ENCODE measurements around the gene ATXN1.

Gene ATXN1

DNA sequence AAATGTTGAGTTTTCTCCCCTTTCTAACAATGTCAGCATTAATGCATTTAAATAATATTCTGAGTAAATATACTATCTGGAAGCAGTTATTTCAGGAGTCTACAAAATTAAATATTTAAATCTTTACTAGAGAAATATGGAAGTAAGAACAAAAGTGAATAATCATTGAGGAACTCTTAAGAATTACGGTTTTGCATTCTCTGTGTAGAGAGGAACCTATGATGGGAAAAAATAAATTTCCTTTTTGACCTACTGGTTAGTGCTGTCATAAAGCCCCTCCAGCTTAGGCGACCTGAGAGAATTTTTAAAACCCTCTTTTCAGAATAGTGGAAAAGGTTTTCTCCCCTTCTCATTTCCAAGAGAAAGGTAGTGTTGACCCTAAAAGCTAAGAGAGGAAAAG is 64.8 kb downstream of the ATXN1 start:
- DNase-seq: no peak

DNA sequence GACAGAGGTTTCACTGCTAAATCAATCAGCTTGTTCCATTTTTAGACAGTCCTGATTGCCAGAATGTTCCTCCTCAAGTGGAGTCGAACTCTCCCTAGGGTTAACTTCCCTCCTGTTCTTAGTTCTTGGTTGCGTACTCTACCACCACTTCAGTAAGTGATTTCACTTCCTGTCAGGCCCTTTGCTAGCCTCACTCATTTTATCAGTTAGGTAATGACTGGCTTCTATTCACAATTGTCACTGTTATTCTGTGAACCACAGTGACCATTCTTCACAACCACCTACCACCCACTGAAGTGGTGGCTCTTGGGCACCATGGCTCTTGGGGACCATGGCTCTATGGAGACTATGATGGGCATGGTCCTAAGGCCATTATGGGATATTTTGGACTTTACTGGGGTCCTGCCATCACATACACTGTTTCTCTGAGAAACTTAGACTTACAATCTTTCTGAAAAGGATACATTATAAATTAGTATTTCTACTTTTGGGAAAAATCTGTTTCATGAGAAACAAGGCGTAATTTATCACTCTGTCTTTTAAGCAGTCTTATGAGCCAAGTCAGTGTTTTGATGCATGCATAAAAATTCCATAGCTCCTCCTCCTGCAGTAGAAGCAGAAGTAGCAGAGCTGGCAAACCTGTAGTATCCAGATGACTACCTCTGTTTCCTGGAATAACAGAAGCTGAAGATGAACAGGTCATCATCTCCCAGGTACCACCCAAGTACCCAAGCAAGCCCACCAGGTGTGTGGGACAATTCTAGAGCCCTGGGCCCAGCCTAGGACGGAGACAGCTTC is 66.3 kb downstream of the ATXN1 start:
- DNase-seq: no peak

DNA sequence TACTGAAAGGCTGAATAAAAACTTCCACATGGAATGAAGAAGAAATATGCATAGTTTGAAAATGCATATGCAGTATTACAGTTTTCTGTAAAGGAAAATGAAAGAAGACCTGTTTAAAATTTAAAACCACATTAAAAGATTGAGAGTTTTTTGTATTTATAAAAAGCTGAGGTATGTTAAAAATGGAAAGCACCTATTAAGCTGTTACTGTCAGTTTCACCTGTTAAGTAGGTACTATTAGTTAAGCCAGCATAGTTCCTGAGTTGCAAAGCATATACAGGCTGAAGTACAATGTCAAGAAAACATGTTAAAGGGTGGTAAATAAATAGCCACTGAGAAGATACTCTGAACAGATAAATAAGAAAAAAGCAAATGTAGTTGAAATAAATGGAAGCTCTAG is 69.9 kb downstream of the ATXN1 start:
- no peak for DNase-seq

DNA sequence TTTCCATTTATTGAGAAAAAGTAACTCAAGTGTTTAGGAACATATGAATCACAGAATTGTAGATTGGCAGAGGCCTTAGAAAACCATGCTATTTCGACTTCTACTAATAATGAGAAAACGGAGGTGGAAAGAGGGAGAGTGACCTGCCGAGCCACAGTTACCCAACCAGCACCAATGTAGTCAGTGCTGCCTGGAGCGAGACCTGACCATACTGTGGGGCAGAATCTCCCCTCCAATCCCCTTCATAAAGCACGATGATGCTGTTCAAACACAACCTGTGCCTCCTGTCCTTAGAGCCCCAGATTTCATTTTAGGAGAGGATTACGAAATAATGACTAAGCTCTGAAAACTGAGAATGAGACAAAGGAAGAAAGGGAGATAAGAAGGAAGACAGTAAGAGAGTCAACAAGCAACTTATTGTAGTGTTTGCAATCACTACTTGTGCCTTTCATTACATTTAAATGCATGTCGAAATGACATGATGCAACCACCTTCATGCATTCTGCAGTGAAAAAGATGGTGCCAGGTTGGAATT is 70.6 kb downstream of the ATXN1 start:
- DNase-seq: no peak

DNA sequence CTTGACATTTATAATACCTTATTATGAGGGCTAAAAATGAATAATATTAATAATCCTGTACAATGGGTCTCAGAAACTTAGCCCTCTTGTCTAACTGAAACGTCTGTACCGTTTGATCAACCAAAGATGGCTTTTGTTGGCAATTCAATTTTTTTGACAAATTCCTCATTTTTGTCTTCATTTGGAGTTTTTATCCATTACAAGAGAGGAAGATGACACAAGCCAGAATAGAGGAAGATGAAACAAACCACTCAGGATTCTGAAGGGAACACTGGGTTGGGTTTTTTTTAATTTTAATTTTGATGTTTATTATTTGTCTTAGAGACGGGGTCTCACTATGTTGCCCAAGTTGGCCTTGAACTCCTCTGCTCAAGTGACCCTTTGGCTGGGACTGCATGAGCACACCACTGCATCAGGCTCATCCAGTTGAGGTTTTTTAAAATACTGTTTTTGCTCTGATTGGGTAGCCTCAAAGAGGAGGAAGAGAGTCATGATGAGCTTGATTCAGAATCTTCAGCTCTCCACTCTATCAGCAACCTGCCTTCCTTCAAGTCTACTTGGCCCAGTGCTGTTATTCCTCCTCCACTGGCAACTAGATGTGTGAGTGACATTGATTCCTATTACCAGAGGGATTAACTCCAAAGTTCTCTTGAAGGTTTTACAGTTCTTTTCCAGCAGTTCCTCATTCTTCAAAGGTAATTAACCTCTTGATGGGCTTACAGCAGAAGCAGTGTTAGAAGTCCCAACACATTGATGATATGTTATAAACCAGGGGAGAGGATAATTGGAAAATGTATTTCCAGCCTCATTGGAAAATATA is 71.3 kb downstream of the ATXN1 start:
- DNase-seq: no peak

DNA sequence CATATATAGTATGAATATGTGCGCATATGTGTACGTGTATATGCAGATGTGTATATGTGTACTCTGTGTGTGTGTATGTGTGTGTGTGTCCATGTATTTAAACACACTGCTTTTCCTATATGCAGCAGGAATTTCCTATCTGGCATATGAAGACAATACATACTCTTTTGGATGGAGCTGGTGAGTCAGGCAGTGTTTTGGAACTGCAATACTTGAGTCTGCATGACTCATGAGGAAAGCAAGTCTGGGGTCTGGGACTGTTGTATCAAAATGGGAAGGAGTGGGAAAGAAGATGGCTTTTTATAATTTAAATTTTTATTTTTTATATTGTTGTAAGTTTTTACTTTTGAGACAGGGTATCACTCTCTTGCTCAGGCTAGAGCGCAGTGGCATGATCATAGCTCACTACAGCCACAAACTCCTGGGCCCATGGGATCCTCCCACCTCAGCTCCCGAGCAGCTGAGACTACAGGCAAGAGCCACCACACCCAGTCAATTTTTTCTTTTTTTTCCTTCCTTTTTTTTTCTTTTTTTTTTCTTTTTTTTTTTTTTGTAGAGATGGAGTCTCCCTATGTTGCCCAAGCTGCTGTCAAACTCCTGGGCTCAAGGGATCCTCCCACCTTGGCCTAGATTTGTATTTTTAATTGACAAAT is 72.2 kb downstream of the ATXN1 start:
- DNase-seq: no peak

DNA sequence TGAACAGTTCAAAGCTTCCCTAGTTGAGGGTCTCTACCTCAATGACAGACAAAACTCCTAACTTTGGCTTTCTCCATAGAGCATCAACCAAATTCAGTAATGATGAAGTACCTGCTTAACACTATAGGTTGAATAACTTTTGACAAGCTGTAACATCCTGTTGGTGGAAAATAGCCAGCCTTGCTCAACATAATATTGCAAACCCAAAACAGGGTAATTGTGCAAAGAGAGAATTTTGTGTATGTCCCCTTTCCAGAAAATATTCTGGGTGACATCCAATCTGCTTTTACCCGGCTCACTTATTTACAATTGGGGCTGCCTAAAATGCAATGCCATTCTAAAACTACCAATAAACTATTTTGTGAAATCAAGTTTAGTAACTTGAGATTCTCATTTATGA is 72.8 kb downstream of the ATXN1 start:
- no peak for DNase-seq

DNA sequence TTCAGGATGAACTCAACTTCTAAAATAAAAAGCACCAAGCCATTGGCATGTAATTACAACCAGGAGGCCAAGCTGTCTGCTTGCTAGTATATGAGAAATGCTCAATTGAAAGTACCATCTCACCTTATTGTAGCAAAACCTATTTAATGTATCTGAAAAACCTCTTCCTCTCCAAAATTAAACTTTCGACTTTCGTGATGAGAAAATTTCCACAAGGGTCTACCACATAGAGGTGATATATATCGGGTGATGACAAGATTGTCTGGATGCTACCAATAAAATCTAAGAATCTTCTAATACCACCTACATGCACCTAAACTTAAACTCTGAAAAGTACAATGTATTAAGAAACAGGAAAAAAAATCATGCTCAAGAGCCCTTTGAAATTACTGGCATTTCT is 74.2 kb downstream of the ATXN1 start:
- no peak for DNase-seq

DNA sequence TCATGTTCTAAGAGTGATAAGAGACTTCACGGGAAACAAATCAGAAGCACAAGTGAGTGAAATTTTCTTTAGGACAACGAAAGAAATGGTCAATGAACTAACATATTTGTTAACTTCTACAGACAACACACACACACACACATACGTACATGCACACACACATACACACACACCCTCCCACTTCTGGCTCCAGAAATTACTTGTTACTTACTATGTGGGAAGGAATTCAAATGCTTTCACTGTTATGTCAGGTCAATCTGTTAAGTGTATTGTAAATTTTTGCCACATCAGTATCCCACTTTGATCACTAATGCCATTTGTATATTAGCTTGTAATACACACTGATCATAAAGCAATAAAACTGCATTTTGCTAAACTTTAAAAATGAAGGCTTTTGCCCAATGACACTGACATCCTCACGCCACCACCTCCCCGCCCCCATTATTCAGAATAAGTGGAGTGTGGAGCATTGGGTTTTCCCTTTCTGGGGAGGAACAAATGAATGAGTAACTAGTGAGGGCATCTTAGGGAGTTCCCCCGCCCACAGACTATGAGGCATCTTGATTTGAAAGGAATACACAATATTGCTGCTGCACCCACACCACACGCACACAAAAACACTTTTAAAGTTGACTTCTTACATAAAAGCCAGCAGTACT is 76.2 kb downstream of the ATXN1 start:
- DNase-seq: no peak

DNA sequence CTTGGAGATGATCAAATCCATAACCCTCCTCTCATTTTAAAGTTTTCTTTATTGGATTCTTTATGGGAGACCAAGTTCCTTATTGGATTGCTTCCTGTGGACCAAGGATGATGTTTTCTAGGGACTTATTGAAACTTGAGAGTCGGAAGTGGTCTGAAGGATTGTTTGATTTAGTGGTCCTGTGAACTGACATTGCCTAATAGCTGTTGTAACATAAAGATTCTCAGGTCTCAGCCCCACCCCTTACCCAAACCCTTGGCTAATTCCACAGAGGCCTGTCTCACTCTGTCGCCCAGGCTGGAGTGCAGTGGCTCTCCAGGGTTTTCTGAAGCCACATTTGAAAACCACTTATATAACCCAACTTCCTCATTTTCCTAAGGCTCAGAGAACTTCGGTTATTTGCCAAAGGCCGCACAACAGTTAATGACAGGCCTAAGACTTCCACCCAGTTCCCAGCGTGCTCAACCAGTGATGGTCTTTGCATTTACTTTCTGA is 77.0 kb downstream of the ATXN1 start:
- no peak for DNase-seq

DNA sequence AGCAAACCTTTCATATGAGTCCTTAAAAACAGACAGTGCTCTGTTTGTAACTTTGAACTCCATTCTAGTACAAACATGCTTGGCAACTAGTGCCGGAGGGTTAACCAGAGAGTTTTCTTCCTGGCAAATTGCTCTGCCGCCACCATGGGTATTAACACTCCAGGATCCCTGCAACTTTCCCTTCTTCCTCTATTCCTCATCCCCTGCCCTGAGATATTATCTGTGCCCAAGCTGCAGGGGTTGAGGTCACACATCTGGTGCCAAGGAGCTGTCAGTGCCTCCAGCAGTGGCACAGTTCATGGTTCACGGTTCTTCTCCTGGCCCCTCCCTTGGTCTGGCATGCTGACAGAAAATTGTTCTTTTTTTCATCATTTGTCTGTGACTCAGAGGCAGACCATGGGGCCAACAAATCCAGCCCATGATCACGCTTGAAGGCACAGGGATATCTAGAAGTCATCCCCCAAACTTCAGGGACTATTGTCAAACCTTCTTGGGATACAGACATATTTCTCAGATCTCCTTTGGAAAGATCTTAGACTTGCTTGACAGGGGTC is 77.5 kb downstream of the ATXN1 start:
- no peak for DNase-seq

DNA sequence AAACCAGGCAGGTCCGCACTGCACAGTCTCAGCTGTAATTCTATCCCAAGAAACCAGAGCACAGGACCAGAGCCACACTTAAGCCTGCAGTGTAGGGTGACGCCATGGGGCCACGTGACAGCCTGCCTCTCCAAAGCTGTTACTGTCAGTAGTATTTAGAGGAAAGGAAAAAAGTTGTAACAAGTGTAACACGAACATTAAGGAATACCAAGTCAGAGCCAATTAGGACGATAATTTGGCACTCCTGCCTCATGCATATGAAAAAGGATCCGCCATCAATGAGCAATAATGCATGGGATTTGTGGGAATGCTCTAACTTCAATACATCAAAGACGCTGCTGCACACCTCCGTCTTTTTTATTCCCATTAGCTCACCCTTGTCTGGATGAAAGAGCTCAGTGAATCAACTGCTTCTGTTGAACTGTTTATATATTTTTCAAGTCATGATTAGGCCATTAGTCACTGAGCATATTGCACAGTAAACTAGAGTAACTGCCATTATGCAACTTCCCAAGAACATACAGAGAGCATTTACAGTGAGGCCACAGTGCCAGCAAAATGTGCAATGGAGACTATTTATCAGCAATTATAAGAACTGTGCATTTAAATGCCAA is 79.9 kb downstream of the ATXN1 start:
- DNase-seq: no peak

DNA sequence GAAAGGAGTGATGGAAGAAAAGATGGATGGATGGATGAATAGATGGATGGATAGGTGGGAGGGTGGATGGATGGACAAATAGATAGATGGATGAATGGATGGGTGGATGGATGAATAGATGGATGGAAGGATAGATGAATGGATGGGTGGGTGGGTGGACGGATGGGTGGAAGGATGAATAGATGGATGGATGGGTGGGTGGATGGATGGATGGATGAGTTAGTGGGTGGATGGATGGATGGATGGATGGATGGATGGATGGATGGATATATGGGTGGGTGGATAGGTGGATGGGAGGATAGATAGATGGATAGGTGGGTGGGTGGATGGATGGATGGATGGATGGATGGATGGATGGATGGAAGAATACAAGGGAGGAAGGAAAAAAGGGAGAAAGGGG is 82.2 kb downstream of the ATXN1 start:
- DNase-seq: no peak

DNA sequence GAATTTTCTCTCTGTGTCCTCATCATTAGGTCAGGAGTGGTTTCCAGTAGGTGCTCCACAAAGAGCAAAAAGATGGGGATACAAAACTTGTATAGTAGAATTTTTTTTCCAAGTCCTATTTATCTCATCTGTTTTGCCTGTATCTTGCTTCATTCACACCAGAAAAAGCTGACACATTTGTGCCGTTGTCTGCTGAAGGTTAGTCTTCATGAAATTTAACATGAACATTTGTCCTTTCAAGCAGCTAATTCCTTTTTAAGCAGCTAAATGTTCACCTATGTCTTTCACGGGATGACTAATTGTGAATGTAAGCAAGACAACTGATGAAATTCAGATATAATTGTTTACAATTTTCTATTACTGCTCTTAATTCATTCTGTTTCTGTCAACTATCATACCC is 83.8 kb downstream of the ATXN1 start:
- no peak for DNase-seq

DNA sequence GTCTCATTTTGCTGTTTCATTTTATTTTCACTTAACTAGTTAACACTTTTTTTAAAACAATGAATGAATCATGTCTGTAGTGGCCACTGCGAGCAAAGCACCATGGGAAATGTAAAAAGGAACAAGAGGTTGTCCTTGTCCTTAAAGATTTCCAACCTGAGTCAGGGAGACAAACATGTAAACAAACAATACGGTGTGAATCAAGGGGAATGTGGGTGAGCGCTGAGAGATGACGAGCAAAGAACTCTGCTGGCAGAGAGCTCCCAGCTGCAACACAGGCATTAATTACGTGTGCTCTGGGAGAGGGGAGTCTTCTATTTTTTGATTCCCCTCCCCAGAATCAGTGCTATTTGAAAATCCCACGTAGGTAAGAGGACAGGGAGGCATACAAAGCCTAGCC is 84.3 kb downstream of the ATXN1 start:
- DNase-seq: no peak

DNA sequence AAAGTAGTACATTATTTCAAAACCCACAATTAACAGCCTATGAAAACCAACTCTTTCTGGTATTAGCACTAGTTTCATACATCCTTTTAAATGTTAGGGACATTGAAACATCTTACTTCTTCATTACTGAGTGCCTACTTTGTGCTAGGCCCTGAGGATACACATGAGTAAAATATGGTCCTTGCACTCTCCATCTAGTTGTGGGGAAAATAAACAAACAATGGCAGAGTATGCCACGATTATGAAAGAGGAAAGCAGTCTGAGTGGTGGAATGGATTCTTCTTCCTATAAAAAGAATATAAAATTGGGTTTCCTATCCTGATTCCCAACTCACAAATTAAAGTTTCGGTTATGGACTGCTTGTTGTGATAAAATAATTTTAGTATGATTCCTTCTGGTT is 84.9 kb downstream of the ATXN1 start:
- no peak for DNase-seq

DNA sequence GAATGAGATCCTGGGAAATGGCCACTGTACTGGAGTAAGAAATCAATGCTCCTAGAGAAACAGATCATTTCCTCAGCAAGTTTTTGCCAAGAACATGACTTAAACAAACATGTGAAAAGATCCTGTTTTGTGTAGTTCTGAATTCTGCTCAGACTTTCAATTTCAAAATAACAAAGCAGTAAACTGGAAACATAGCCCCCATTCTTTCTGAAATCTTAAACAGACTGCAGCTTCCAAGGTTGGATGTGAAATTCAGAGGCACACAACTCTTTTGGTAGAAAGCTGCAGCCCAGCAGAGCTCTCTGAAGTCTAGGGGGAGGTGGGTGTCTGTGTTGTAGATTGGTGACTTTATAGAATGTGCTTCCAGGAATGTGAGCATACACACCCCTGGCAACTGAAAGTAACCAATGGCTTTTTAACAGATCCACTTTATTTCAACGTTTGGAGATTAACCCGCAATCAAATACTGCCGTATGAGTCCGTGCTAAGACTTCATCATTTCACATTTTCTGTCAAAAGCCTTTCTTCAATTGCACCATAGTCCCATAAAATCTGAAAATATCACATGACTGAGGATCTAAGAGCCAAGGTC is 86.4 kb downstream of the ATXN1 start:
- no peak for DNase-seq

DNA sequence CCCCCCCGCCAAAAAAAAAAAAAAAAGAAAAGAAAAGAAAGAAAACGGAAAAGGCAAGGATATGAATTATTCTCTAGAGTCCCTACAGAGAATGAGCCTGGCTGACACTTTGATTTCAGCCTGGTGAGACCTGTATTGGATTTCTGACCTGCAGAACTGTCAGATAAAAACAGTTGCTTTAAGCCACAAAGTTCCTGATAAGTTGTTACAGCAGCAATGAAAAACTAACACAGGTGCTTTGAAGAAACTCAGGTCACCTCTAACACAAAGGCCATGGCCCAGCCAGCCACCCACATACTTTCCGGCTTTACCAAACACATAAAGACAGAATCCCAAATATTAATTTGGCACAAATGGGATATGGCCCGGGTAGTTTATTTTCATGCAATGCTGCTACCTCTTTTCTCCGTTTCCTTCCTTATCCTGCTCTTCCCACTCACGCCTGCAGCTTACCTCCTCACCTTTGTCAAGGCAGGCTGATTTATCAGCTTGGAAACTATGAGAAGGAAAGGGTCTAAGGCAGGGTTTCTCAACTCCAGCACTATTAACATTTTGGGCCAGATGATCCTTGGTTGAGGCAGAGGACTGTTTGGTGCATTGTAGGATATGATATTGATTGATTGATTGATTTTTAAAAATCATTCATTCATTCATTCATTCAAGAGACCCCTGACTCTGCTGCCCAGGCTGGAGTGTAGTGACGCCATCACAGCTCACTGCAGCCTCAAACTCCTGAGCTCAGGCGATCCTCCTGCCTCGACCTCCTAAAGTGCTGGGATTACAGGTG is 88.1 kb downstream of the ATXN1 start:
- no peak for DNase-seq

DNA sequence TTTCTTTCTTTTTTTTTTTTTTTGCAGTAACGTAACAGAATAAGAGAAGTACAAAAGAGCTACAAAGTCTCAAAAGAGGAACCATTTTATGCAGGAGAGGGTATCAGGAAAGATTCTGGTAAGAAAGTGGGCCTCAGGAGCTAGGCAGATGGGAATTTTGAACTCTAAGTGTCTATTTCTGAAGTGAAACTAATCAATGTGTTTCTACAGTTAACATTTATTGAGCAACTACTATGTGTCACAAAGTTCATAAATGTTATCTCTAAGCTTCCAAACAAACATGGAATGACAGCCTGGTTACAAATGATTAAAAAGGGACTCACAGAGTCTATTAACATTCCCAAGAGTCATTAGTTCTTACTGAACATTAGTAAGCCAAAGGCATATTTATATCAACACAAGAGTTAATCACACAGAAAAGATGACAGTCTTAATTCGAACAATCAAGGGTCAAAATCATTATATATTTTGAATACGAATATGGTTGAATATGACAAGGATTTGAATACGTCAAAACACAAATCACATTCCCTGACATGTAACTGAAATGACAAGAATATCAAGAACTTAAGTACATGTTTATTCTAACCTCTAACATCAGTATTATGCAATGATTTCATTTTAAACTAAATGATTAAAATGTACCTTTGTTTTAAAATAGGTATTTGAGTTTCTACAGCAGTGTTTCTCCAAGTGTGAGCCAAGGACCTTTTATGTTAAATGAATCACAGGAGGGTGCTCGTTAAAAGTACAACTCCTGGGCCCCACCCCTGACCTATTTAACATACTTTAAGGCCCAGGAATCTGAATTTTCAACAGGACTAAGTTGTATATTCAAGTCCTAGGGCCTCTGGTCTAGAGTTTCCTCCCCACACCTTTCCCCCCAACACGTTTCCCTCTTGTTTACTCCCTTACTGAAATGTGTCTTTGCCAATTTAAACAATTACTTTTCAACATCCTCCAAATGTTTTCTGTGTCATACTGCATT is 89.7 kb downstream of the ATXN1 start:
- DNase-seq: no peak

DNA sequence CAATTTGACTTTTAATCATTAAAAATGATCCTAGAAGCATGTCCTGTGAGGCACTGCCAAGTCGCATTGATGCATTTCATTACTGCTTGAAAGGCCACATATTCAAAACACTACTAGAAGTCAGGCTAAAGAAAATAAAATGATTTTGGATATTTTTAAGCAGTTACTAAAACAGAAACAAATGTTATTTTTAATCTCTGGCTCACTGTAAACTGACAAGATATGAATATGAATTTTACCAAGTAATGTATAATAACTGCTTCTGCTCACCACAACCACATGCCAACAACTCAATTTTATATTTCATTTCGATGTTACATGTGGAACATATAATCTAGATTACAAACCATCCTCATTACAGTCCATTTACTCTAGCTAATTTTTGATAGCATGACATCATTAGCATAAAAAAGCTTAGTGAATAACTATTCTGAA is 90.6 kb downstream of the ATXN1 start:
- DNase-seq: no peak

All from NCI-H2081 treated with DMSO at 0.1 percent for 48 hours (cell line).